ACHN (cell line): ENCODE results near the gene MAFF.

Experiments used
- DNase-seq: peaks from one replicate; pipeline ENCODE4 v3.0.0-alpha.2; 2015
- in situ Hi-C: cut with HindIII; loops from 2 replicates; pipeline ENCODE4 v1.10.0; 2017; ENCODE audit warnings: low sequenced_read_pairs, low pct_ligation_motif_present, low pct_unique_long_range_greater_than_20kb

The MAFF gene

DNA sequence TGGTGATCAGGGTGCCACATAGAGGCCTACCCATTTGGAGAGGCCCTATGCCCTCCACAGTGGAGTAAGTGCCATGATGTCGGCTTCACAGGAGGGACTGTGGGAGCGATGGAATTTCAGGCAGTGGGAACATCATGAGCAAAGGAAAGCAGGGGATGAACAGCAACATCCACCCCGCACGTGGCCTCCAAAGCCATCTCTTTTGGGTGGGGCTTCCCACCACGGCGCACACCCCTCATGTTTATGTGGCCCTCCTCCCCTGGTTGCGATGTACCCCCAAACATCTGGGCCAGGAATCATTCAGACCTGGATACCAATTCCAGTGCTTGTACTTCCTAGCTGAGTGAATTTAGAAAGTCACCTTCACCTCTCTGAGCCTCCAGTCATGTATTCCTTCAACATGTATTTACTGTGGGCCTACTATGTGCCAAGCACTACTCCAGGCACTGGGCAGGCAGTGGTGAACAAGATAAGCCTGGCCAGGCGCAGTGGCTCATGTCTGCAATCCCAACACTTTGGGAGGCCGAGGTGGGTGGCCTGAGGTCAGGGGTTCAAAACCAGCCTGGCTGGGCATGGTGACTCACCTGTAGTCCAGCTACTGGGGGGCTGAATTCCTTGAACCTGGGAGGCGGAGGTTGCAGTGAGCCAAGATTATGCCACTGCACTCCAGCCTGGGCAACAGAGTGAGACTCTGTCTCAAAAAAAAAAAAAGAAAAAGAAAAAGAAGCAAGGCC, 1.8 kb upstream of the MAFF start:
- in situ Hi-C loops, result no loop called here
- no peak for DNase-seq

DNA sequence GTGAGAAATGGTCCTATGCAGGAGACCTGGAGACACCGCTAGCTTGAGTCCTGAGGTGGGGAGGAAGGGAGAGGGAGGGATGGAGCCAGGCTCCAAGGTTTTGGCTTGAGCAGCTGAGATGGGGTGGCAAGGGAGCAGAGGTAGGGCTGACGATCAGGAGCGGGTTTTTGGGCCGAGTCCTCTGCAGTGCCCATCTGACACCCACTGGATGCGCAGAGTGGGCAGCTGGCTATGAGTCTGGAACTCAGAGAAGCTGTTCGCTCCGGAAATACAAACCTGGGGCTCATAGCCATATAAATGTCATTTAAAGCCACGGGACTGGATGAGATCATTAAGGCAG, 453 bp upstream of the MAFF start:
- DNase-seq, result no peak
- in situ Hi-C loops, result no loop called here

DNA sequence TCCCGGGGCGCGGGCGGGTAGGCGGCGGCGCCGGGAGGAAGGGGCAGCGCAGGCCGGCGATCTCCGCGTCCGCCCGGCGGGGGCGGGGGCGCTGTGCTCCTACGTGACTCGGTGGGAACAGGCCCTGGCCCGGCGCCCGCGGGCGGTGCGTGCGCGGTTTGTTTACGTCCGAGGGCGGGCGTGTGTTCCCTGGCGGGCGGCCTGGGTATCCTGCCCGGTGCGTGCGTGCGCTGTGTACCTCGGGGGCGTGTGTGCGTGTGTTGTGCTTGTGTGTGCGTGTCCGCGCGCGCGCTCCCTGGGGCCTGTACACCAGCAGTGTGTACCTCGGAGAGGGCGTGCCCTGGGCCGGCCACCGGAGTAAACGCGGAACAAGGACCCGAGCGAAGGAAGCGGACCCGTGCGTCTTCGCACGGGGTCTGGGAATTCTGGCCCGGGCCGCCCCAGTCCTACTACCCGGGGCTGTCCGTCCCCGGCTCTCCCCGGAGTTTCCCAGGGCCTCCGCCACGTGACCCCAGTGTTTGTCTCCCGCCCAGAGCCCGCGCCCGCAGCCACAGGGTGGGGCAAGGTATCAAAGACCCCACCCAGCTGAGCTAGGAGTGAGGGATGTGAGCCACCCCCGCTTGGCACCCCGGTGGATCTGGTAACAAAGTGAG, 769 bp downstream of the MAFF start:
- in situ Hi-C loops, result no loop called here
- DNase-seq, result peak; percentile 72

DNA sequence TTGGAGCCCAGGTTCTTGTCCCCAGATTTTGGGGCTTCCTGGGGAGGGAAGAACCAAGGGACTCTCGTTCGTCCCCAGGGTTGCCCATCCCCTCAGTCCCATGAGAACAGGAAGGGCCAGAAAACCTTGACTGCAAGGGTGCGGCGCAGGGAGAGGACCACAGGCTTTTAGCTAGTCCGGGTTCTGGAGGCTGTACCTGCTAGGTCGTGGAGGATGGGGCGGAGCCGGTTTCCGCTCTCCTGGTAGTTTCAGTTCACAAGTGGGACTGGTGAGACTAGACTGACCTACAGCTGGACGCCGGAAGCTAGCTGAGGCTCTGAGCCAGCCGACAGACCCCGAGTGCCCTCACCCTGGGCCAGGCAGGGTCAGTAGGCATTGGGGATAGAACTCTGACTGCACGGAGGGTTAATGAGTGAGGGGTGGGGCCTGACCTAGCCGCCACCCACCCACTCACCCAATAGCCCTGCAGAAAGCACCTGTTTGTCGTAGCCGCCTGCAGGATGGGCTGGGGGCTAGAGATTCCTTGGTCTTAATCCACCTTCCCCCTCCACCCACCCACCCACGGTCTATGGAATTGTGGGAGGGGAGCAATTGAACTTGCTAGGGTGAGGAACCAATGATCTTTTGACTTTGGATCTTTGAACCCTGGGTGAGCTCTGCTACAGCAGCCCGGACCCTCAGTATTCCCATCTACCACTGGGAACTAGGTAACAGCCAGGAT, 1.5 kb downstream of the MAFF start:
- DNase-seq, result peak; percentile 54
- in situ Hi-C loops, result no loop called here

DNA sequence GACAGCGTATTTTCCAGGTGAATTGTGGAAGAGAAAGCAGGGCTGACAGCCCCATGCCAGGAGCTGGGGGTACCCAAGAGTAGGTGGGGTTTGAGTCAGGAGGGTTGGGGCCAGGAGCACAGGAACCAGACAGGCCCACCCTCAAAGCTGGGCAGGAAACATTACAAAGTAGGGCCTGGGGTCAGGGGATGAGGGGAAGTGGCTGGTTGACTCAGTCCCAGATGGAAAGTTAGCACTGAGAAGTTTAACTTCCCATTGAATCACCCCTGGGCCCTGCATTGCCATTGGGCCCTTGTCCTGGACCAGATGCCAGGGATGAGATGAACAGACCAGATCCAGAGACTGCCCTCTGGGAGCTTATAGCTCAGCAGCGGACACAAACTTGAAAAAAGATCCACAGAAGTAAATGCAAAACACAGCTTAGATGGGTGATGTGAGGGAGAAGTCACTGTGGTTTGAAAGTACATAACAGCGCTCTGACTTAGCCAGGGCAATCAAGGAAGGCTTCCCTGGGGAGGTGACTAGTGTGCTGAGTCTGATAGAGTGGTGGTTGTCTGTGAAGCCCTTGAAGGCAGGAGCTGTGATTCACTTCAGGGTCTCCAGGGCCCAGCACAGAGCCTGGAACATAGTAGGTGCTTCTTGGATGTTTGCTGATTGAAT, 2.2 kb downstream of the MAFF start:
- in situ Hi-C loops, result no loop called here
- DNase-seq, result no peak

DNA sequence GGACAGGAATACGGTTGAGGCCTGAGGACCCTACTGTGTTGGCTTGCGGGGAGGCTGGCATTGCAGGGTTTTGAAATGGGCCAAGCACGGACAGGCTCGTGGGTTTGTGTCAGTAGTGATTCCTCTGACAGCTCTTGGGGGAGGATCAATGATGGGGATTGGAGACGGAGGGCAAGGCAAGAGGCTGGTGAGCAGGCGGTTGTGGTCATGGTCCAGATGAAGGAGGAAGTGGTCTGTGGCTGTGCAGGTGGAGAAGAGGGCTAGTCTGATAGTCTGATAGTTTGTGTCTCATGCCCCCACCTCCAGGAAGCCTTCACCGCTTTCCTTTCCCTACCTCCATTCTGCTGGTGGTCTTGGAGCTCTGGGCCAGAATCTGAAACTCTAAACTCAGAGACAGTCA, 3.0 kb downstream of the MAFF start:
- in situ Hi-C loops, result no loop called here
- DNase-seq, result no peak

DNA sequence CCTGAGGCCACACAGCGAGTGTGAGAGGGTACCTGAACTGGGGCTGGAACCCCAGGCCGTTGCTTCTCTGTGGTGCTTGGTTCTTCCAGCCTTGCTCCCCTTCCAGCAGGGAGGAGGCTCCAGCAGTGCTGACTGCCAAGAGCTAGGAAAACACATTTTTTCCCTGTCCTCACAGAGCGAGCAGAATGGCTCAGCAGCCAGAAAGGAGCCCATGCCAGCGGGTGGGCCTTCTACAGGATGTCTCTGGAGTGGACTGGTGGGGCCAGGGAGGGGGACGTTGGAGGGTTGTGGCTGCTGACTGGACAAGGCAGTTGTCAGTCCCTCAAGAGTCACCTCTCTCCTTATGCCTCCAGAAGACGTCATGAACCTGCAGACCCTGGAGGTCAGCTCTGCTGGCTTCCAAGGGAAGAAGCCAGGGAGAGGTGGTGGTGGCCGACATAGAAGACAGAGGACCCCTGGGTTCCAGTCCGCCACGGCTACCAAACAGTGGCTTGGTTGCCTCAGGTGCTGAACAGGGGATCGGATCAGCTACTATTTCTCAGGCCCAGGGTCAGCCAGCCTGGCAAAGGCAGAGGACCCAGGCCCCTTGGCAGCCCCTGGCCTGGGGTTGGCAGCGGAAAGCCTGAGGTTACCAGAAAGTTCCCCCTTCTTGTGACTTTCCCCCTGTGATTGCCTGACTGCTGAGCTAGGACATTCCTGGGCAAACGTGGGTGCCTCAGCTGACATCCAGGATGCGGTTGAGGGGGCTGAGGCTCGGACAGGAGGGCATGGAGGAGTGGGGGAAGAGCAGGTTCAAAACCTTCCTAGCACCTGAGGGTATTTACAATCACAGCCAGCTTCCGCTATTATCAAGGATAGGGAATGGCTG, 3.7 kb downstream of the MAFF start:
- no peak for DNase-seq
- in situ Hi-C loops, result no loop called here

DNA sequence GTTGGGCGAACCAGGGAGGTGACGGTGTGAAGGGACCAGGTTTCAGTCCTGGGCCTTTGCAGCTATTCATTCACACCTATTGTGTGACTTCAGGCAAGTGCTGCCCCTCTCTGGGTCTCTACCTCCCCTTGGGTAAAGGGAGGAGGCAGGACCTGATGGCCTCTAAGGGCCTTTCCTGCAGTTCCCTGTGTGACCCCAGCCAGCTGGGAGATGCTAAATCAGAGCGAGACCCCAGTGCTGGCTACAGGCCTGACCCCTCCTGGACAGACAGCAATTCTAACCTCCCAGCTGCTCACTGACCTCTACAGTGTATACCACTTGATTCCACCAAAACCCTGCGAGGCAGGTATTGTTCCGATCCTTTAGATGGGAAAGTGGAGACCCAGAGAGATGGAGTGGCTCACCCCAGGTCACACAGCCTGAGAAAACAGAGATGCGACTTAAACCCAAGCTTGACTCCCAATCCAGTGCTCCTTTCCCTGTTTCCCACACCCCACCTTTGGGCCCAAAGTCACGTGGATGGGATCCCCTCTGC, 6.2 kb downstream of the MAFF start:
- no peak for DNase-seq
- in situ Hi-C loops, result no loop called here

DNA sequence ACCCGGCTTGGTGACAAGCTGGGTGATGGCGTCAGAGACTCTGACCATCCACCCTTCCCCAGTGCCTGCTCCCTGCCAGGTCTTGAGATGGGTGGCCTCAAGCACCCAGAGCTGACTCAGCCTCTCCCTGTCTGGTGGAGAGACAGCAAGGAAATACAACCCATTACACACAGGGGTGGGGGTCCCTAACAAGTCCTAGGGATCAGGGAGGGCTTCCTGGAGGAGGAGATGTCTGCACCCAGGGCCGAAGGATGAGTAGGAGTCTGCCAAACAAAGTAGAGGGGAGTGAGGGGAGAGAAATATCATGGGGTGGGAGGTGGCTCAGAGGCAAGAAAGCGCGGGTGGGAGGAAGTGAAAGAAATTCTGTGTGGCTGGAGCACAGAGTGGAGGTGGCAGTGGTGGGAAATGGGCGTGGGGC, 6.8 kb downstream of the MAFF start:
- in situ Hi-C loops, result no loop called here
- DNase-seq, result no peak

DNA sequence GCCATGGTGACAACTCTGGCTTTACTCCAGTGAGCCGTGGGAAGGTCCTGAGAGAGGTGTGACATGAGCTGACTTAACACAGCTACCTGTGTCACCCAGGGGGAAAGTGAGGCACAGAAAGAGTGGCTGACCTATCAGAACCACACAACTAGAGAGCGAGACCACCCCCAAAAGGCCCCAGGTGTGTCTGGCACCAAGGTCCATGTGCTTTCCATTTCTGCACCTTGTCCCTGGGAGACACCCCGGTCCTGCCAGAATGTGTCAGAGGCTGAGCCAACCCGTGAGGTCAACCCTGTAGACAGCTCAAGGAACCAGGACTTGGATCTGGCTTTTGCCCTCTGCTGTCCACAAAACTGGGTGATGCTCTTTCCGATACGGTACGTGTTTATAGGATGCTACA, 9.8 kb downstream of the MAFF start:
- in situ Hi-C loops, result no loop called here
- no peak for DNase-seq

DNA sequence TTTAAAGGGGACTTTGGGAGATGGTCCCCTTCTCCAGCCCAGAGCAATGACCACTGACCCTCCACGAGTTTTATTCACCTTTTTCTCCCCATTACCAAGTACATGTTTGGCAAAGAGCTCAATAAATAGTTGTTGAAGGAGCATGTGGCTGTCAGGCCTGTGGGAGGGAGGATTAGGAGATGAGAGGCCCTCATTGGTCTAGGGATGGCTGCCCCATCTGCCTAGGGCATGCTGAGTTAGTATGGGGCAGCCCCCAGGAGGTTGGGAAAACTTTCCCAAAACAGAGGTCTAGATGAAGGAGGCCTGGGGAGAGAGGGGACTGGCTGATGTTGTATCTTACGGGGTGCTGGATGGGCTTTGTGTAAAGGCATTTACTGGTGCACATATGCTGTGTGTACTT, 10.6 kb downstream of the MAFF start:
- DNase-seq, result no peak
- in situ Hi-C loops, result no loop called here

DNA sequence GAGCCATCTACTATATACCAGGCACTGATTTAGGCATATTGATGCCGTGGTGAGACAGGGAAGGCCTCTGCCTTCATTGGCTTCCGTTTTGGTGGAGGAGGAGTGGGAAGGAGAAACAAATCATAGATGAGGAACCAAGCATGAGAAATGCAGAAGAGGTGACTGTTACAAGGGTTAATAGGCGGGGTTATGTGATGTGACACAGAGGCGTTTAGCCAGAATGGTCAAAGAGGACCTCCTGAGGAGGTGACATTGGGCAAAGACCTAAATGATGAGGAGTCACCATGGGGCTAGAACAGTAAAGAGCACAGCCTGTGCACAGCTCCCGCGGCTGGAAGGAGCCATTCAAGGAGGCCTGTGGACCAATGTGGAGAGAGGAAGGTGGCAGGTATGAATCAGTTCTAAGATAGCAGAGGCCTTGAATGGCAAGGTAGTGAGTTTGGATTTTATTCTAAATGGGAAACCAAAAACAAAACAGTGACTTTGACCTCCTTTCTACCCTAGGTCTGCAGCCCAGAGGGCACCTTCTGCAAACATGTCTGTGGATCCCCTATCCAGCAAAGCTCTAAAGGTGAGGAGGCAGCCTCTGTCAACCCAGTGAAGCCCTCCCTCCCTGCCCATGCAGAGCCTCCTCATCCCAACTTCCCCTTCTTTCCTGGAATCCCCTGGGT, 11.7 kb downstream of the MAFF start:
- DNase-seq, result no peak
- in situ Hi-C loops, result no loop called here

DNA sequence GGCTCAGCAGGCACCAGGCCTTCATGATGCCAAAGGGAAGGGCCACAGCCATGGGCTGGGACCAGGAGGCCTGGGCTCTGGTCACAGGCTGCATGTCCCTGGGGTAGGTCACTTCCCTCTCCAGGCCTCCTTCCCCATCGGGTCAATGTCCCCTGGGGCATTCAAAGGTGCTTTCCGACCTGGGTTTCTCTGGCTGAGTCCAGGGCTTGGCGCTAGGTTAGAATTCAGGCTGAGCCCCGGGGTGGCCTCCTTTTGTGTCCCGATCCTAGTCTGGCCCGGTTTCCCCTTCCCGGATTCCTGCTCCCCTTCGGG, 12.2 kb downstream of the MAFF start:
- in situ Hi-C loops, result no loop called here

DNA sequence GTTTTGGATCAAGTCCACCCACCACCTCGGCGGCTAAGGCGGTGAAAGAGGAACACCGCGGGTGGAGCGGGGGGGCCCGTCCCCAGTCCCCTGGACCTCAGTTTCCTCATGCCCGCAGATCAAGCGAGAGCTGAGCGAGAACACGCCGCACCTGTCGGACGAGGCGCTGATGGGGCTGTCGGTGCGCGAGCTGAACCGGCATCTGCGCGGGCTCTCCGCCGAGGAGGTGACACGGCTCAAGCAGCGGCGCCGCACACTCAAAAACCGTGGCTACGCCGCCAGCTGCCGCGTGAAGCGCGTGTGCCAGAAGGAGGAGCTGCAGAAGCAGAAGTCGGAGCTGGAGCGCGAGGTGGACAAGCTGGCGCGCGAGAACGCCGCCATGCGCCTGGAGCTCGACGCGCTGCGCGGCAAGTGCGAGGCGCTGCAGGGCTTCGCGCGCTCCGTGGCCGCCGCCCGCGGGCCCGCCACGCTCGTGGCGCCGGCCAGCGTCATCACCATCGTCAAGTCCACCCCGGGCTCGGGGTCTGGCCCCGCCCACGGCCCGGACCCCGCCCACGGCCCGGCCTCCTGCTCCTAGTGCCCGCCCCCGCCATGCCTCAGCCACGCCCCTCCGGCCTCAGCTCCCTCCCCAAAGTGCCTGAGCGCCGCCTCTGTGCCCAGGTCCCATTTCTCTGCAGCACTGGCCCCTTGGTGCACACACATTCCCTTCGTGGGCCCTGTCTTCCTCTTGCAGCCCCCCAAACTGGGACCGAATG, 12.7 kb downstream of the MAFF start:
- in situ Hi-C loops, result no loop called here

More for the DNA sequence above, 12.2 kb downstream of the MAFF start:
- DNase-seq, result no peak

DNA sequence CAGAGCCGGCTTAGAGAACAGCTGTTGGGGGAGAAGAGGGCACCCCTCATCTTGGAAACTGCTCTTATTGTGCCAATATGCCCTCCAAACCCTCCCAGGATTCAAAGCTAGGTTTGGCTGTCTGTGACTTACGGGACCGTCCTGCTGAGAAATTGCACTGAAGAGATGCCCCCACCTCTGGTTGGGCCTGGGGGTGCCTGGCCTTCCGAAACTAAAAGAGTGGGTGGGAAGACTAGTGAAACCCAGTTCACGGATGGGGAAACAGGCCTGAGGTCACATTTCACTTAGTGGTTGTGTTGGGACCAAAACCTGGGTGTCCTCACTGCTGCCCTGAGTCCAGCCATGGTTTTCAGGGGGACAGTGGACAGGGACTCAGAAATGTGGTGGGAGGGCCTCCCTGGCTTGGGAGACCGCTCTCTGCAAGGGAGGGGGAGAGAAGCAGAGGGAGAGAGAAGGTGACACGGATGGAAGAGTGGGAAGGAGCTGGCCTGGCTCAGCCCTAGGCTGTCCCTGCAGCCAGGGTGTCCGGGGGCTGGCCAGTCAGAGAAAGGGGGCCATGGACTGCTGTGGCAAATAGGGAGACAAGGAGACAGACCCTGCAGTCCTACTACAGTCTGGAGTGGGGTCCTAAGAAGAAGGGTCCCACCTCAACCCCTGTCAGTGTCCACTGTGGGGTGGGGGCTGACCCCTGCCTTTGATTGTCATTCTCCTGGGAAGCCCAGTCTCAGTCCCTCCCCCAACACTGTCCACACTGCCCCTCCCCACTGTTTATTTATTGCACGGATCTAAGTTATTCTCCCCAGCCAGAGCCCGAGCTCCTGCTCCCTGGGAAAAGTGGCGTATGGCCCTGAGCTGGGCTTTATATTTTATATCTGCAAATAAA, 13.6 kb downstream of the MAFF start:
- DNase-seq, result no peak
- in situ Hi-C loops, result no loop called here

More for the DNA sequence above, 12.7 kb downstream of the MAFF start:
- DNase-seq, result no peak
